ENCODE measurements around the gene MBOAT1.

DNA sequence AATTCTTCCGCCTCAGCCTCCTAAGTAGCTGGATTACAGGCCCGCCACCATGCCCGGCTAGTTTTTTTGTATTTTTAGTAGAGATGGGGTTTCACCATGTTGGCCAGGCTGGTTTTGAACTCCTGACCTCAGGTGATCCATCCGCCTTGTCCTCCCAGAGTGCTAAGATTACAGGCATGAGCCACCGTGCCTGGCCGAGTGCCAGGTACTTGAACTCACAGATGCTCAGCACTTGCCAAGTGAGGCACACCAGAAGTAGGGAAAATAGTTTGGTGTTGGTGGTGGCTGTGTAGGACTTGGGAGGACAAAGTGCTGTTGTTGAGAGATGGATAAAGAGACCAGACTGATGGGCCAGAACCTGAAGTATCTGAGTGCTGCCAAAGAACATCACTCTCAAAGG, 40.0 kb upstream of the MBOAT1 start:
- TF ChIP-seq, protein P1, sequence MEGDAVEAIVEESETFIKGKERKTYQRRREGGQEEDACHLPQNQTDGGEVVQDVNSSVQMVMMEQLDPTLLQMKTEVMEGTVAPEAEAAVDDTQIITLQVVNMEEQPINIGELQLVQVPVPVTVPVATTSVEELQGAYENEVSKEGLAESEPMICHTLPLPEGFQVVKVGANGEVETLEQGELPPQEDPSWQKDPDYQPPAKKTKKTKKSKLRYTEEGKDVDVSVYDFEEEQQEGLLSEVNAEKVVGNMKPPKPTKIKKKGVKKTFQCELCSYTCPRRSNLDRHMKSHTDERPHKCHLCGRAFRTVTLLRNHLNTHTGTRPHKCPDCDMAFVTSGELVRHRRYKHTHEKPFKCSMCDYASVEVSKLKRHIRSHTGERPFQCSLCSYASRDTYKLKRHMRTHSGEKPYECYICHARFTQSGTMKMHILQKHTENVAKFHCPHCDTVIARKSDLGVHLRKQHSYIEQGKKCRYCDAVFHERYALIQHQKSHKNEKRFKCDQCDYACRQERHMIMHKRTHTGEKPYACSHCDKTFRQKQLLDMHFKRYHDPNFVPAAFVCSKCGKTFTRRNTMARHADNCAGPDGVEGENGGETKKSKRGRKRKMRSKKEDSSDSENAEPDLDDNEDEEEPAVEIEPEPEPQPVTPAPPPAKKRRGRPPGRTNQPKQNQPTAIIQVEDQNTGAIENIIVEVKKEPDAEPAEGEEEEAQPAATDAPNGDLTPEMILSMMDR (IDR thresholded peaks at IDR 0.05), result no peak
- no peak for TF ChIP-seq POLR2A (IDR thresholded peaks at IDR 0.05)
